GM19023 (cell line): ENCODE results near the gene FRRS1.
A peak's percentile ranks its signal among the peaks of the same experiment; 100 is the strongest.
"Not testable (repeated sequence)": the region's sequence is repeated elsewhere in the genome, so short reads cannot be mapped to it uniquely, and the experiment has no call there.

Experiments
- ATAC-seq: cut with Tn5 transposase; IDR thresholded peaks from one replicate; pipeline ENCODE4 v1.9.1; 2021; ENCODE audit warnings: mild to moderate bottlenecking, moderate library complexity; ENCODE audit not compliant: unreplicated experiment

FRRS1 gene, protein sequence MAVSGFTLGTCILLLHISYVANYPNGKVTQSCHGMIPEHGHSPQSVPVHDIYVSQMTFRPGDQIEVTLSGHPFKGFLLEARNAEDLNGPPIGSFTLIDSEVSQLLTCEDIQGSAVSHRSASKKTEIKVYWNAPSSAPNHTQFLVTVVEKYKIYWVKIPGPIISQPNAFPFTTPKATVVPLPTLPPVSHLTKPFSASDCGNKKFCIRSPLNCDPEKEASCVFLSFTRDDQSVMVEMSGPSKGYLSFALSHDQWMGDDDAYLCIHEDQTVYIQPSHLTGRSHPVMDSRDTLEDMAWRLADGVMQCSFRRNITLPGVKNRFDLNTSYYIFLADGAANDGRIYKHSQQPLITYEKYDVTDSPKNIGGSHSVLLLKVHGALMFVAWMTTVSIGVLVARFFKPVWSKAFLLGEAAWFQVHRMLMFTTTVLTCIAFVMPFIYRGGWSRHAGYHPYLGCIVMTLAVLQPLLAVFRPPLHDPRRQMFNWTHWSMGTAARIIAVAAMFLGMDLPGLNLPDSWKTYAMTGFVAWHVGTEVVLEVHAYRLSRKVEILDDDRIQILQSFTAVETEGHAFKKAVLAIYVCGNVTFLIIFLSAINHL

DNA sequence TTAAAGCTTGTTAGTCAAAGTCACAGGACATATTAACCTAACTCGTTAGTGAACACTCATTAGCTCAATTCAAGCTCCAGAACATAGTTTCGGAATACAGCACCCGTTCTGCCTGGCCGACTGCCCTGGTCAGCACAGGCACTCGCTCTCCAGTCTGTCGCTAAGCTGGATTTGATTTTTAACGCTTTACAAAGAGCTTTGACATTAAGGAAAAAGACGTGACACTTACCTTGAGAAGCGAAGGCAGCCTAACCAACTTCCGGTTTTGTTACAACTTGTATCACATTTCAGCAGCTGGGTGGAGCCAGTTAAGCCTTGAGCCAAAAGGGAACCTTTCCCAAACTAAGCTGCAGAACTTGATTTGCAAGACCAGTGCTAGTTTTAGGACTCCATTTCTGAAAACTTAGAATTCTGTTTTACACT, at the start of gene FRRS1:
Gene FRRS1 (minus strand): TSS at position 258 of the 423 bp plus-strand sequence. CDS start 17,867 bp downstream, outside the sequence.
- peak; percentile 94 for ATAC-seq

DNA sequence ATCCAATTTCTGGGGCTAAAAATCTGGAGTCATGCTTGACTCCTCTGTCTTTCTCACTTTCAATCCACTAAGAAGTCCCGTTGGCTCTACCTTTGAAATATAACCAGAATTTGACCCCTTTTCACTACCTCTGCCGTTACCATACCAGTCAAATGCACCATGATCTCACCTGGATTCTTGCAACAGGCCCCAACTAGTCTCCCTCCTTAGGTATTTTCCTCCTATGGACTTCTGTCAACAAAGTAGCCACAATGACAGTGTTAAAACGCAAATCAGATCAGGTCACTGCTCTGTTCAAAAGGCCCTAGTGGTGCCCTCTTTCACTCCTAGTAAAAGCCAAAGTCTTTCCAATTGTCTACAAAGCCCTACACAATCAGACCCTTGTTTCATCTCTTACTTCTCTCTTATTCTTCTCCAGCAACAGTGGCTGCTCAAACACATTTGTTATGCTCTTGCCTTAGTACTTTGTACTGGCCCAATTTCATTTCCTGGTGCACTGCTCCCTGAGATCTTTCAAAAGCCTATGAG, 48.0 kb upstream of the FRRS1 start:
- no peak for ATAC-seq

DNA sequence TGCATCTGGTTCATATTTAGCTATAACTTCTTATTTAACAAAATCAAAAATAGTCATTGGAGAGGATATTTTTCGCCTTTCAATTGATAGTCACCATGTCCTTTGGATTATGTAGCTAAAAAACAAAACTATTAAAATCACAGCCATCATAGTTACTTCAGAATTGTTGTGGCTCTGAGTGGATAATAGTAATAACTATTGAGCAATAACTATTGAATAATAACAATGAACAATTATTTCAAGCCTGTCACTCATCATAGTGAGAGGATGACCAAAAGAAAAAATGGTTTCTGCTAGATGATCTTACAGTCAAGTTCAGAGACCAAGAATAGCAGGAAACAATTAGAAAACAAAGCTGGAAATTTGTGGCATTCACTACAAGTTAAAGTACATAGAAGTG, 45.3 kb upstream of the FRRS1 start:
- no peak for ATAC-seq

DNA sequence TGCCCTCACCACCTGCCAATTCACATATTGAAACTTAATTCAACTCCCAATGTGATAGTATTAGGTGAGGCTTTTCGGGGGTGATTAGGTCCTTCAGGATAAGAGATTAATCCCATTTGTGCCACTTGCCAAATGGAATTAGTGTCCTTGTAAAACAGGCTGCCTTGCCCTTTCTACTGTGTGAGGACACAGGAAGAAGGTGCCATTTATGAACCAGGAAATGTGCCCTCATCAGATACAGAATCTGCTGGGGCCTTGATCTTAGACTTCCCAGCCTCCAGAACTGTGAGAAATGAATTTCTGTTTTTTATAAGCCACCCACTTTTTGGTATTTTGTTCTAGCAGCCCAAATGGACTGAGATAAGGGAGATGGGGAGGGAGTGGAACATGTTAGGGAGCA, 44.6 kb upstream of the FRRS1 start:
- no peak for ATAC-seq

DNA sequence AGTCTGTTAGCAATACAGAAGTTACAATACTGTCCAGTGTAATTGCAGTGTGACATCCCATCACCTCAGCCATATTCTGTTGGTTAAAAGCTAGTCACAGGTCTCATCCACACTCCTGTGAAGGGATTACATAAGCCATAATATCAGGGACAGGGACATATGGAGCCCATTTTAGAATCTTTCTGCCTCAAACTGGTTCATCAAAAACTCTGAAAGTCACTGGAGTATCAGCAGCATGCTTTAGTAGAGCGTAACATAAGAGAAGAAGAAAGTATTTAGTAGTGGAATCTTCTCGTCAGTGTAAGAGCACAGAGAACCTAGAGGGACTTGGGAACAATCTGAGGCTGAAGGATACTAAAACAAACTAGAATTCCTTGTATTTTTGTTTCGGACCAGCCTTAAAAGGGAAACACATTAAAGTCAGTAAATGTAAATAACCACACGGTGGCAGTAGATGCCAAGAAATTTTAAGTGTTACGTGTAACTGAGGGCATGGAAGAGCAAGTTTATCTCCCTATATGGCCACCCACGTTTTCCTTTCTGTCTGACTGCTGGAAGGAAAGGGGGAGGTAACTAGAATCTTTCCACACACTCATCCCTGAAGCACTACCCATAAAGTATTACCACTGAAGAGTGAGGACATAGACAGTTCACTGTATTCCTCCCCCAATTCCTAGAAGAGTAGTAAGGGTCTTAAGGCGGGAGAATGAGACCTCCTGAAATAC, 42.1 kb upstream of the FRRS1 start:
- ATAC-seq = peak; percentile 84

DNA sequence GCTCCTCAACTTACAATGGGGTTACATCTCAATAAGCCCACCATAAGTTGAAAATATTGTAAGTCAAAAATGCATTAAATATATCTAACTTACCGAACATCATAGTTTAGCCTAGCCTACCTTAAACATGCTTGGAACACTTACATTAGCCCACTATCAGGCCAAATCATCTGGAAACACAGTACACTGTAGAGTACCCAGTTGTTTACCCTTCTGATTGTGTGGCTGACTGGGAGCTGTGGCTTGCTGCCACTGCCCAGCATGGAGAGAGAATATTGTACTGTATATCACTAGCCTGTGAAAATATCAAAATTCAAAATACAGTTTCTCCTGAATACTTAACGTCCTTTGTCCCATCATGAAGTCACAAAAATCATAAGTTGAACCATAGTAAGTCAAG, 40.4 kb upstream of the FRRS1 start:
- no peak for ATAC-seq

DNA sequence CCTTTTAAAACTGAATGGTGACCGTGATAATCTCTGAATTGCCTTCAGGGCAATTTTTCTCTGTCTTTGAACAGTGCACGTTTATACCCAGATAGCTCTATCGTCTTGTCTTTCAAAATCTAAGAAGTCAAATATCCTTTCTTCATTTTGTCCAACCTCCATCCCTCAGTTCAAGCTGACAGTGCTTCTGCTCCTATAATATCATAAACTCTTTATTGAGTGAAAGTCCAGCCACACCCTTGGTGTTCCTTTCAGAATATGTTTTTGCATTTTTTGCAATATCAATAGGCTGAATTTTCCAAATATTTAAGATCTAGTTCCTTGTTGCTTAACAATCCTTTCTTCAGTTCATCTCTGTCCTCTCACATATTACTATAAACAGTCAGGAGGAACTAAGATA, 35.1 kb upstream of the FRRS1 start:
- no peak for ATAC-seq

DNA sequence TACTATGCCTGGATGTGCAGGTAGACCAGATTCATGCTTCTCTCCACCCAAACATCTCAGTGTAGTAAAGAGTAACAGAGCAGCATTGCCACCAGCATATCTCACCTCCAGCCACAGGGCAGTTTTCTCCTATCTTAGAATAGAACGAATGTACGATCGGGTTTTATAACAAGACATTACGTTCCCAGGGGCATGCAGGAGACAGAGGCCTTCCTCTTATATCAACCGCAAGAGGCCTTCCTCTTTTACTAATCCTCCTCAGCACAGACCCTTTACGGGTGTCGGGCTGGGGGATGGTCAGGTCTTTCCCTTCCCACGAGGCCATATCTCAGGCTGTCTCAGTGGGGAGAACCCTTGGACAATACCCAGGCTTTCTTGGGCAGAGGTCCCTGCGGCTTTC, 27.4 kb upstream of the FRRS1 start:
- ATAC-seq = not testable (repeated sequence)

DNA sequence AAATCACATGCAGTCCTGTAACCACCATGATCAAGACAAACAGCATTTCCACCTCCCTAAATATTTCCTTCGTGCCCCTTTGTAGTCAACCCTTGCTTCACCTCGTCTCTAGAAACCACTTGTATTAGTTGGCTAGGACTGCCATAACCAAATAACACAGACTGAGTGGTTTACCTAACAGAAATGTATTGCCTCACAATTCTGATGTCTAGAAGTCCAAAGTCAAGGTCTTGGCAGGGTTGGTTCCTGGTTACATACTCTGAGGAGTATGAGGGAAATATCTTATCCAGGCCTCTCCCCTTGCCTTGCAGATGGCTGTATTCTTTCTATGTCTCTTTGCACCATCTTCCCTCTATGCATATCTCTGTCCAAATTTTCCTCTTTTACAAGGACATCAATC, 23.3 kb upstream of the FRRS1 start:
- no peak for ATAC-seq

DNA sequence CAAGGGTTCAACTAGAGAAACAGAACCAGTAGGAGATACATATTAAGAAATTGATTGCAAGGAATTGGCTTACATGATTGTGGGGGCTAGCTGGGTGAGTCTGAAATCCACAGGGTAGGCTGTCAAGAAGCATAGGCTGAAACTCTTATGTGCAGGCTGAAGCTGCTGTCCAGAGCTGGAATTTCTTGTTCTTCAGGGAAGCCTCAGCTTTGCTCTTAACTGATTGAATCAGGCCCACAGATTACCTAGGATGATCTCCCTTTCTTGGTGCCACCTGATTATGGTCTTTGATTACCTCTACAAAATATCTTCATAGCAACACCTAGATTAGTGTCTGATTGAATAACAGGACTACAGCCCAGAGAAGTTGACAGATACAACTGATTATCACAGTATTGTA, 22.5 kb upstream of the FRRS1 start:
- no peak for ATAC-seq

DNA sequence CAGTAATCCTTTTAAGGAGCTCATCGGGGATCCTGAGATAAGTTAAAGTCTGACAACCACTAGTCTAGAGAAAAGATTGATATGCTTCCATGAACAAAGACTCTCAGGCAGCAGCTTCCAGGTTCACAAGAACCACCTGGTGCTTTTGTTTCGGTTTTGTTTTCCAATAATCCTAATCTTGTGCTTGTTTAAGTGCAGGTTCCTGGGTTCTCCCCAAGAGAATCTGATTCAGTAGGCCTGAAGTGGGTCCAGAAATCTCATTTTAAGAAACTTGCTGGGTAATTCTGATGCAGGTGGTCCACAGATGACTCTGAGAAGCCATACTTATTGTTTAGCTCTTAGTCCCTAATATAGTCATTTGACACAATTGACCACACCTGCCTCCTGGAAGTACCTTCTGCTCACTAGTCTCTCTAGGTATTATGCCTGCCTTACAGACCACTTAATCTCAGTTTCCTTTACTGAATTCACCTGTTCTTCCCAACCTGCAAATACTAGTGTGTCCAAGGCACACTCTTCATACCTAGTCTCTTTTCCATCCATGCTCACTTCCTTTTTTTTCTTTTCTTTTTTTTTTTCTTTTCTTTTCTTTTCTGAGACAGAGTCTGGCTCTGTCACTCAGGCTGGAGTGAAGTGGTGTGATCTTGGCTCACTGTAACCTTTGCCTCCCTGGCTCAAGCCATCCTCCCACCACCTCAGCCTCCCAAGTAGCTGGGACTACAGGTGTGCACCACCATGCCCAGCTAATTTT, 20.5 kb upstream of the FRRS1 start:
- peak; percentile 73 for ATAC-seq

DNA sequence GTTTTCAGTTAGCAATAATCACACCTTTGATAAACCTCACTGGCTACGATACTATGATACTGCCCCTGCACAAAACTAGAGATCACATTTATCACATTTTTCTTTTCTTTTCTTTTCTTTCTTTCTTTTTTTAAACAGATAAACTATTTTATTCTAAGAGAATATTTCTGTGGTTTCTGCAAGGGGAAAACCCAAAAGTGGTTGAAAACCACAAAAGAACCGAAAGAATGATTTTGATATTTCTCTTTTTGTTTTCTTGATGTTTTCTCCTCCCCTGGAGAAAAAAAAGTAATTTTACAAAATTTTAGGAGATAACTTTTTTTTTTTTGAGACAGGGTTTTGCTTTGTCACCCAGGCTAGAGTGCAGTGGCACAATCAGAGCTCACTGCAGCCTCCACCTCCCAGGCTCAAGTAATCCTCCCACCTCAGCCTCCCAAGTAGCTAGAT, 18.4 kb upstream of the FRRS1 start:
- ATAC-seq = no peak

DNA sequence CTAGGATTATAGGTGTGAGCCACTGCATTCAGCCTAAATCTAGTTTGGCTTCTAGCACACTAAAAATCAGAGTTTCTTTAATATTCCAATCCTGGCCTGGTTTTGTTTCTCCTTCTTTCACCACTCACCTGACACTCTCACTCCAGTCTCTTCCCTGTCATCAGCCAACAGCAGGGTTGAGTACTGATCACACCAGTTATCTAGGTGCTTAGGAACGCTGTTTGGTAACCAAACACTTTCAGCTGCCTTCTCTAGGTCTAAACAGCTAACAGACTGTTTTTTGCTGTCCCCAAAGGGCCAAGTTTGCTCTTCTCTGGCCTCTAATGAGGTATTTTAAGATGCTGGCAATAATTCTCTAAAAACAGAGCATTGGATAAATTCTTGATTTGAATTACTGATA, 17.7 kb upstream of the FRRS1 start:
- ATAC-seq = no peak

DNA sequence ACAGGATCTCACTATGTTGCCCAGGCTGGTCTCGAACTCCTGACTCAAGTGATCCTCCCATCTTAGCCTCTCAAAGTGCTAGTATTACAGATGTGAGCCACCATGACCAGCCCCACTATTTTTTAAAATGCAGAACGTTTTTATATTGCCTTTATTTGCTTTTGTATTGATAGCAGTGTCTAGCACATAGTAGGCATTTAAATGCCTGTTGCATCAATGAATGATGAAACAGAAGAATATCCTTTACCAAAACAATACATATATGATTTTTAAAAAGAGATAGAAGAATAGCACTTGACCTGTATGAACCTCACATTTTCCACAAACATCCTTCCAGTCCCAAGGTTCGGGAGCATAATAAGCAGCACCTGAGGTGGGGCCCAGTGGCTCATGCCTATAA, 16.5 kb upstream of the FRRS1 start:
- no peak for ATAC-seq

DNA sequence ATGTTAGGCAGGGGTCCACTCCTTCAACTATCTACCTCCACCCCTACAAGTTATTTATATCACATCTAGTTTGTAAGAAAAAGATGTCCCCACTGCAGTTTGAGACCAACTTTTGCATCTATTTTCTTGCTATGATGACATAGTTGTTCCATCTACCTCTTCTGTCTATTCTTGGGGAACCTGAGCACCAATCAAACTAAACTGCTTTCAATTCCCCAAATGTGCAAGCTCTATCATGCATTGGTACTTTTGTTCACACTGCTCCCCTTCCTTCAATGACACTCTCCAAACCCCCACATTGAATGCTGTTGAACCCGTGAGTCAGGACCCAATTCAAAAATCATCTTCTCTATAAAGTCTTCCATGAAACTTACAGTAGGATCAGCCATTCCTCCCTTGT, 16.0 kb upstream of the FRRS1 start:
- no peak for ATAC-seq

DNA sequence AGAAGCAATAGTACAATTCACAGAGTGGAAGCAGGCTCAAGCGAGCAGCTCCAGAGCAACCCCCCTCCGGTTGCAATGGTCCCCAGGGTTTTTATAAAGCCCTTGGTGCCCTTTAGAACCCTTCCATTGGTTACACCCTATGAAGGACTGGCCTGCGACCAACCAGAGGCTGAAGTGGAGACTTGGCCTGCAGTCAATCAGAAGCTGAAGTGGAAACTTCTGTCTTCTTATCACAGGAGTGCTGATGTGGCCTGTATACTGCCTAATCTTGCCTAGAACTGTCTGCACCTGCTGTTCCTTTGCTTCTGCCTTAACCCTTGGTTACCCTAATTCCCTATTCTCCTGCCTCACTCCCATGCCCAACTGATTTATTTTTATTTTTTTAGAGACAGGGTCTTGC, 15.4 kb upstream of the FRRS1 start:
- no peak for ATAC-seq

DNA sequence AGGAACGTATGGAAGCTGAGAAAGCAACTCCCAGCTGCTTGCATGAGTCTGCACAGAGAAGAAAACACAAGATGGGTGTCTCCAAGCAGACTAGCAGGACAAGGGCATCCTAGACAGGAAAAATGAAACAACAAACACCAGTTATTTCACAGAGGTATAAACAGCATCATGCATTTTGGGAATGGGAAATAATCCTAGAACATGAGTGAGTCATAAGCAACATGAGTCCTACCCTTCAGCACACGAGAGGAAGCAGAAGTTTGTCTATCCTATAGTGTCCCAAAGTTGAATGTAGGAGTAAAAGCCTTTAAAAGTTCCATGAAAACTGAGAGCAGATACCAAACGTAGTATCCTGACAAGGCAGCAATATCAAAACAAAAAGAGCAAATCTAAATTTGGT, 11.3 kb upstream of the FRRS1 start:
- ATAC-seq = no peak

DNA sequence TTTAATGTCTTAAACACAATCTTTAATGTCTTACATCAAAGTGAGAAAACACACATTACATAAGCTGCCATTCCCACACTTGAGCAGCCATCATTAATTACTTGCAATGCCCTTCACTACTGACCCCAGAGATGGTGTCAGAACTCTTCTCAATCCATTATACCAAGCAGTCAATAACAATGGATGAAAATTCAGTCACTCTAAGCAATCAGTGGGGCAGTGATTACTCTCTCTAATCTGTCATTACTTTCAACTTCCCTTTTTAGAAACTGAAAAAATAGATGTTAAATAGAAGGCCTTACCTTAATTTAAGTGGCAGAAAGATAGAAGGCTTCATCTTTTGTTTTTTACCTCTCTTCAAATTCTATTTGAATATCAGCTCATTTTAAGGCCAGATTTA, 9.7 kb upstream of the FRRS1 start:
- no peak for ATAC-seq

DNA sequence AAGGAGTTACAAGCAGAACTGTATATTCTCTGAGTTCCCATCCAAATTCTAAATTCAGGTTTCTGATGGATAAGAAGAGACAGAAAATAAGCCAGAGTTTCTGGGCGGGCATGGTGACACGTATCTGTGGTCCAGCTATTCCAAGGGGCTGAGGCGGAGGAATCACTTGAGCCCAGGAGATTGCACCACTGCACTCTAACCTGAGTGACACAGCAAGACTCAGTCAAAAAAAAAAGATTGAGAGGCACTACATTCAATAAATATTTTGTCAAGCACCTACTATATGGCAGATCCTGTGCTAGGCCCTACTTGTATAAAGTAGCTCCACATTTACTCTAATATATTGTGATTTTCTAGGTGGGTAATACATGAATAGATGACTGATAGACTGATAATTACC, 6.4 kb upstream of the FRRS1 start:
- ATAC-seq = no peak

DNA sequence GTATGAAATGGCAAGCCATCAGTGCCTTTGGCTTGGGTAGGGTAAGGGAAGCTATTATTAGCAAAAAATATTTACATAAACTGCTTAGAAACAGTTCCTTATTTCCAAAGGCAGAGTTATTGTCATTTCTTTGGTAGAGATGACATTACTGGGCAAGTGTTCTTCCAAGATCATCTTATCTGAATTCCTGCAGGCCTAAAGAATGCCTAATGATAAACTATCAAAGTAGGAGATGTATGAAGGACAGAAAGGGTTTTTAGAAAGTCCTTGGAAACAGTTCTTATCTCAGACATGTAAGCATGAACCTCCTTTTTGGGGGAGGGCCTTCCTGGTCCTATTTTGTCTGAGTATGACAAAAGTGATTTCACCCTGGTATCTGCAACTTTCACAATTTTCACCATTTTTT, 5.1 kb upstream of the FRRS1 start:
- no peak for ATAC-seq
